Activated CD8-positive, alpha-beta memory T cell treated with anti-CD3 and anti-CD28 coated beads for 36 hours (primary cell): ENCODE measurements around the gene LARGE1. TPM values are rescaled to one million over a fixed set of nuclear protein-coding genes. Genes with fewer than 3 reads are reported as not detected.

Experiments used
- CTCF ChIA-PET: fragments of 350-600 bp; sonication (Branson Sonifier 250); formaldehyde crosslinking; loops from one replicate; lab custom pipeline; 2021; ENCODE audit warnings: antibody characterized with exemption; lab: Charles Lee
- POLR2A ChIA-PET: fragments of 350-600 bp; sonication (Branson Sonifier 250); formaldehyde crosslinking; loops from one replicate; lab custom pipeline; 2021; ENCODE audit warnings: antibody characterized with exemption; lab: Charles Lee
- total RNA-seq, 2 experiments: library from RNA; stranded (reverse); gene quantifications; one replicate each; pipeline ENCODE4 v1.2.3, GENCODE V29; 2021

The LARGE1 gene
- total RNA-seq, 2 experiments from 2014 or later, result 0.17 to 0.38 TPM

- CTCF ChIA-PET, result no interaction called here
- POLR2A ChIA-PET, result no interaction called here
Measured at GRCh38 chr22:33757041-33757801, 163.1 kb downstream of the LARGE1 start.

- ChIA-PET POLR2A (no interaction called here), CTCF (no interaction called here)
Measured at GRCh38 chr22:33756508-33756949, 163.7 kb downstream of the LARGE1 start.

GRCh38 chr22:33748714-33749113 lies 171.6 kb downstream of the LARGE1 start:
- ChIA-PET POLR2A (no interaction called here), CTCF (no interaction called here)

- ChIA-PET CTCF (interaction anchor here (0.6 kb wide), 1 partner anchor 319 kb away, joined by 4 read pairs; no protein-coding TSS in a partner anchor), POLR2A (no interaction called here)
Measured at GRCh38 chr22:33747576-33748180, 172.6 kb downstream of the LARGE1 start.

GRCh38 chr22:33747029-33747428 lies 173.2 kb downstream of the LARGE1 start:
- POLR2A ChIA-PET, result no interaction called here
- CTCF ChIA-PET, result no interaction called here

- ChIA-PET POLR2A (no interaction called here), CTCF (no interaction called here)
Measured at GRCh38 chr22:33746501-33746928, 173.8 kb downstream of the LARGE1 start.

GRCh38 chr22:33745501-33745900 lies 174.8 kb downstream of the LARGE1 start:
- ChIA-PET CTCF (no interaction called here), POLR2A (no interaction called here)

- POLR2A ChIA-PET, result no interaction called here
- CTCF ChIA-PET, result no interaction called here
Measured at GRCh38 chr22:33743756-33744155, 176.5 kb downstream of the LARGE1 start.

GRCh38 chr22:33741025-33741424 lies 179.3 kb downstream of the LARGE1 start:
- ChIA-PET POLR2A (no interaction called here), CTCF (no interaction called here)

GRCh38 chr22:33739516-33739915 lies 180.8 kb downstream of the LARGE1 start:
- ChIA-PET POLR2A (no interaction called here), CTCF (interaction anchor here (0.7 kb wide), 1 partner anchor 89 kb away, joined by 3 read pairs; no protein-coding TSS in a partner anchor)

GRCh38 chr22:33737662-33738061 lies 182.6 kb downstream of the LARGE1 start:
- ChIA-PET CTCF (no interaction called here), POLR2A (no interaction called here)

GRCh38 chr22:33735978-33736377 lies 184.3 kb downstream of the LARGE1 start:
- ChIA-PET POLR2A (no interaction called here), CTCF (no interaction called here)

- POLR2A ChIA-PET, result no interaction called here
Measured at GRCh38 chr22:33728847-33729246, 191.4 kb downstream of the LARGE1 start.

GRCh38 chr22:33726294-33726734 lies 194.0 kb downstream of the LARGE1 start:
- CTCF ChIA-PET, result no interaction called here
- POLR2A ChIA-PET, result no interaction called here

More at GRCh38 chr22:33728847-33729246, 191.4 kb downstream of the LARGE1 start:
- CTCF ChIA-PET, result no interaction called here

GRCh38 chr22:33723915-33724314 lies 196.4 kb downstream of the LARGE1 start:
- ChIA-PET CTCF (no interaction called here), POLR2A (no interaction called here)

- ChIA-PET CTCF (no interaction called here), POLR2A (no interaction called here)
Measured at GRCh38 chr22:33722816-33723215, 197.5 kb downstream of the LARGE1 start.

GRCh38 chr22:33720166-33720878 lies 200.0 kb downstream of the LARGE1 start:
- POLR2A ChIA-PET, result no interaction called here
- CTCF ChIA-PET, result no interaction called here

GRCh38 chr22:33717694-33718396 lies 202.4 kb downstream of the LARGE1 start:
- CTCF ChIA-PET, result no interaction called here

GRCh38 chr22:33715237-33715985 lies 204.9 kb downstream of the LARGE1 start:
- ChIA-PET CTCF (no interaction called here), POLR2A (no interaction called here)

More at GRCh38 chr22:33717694-33718396, 202.4 kb downstream of the LARGE1 start:
- POLR2A ChIA-PET, result no interaction called here
